GM12892 (cell line): Measurements from ENCODE around the gene OPCML.

Experiments used
- POLR2A ChIP-seq: IDR thresholded peaks from 2 replicates; pipeline ENCODE4 v1.6.1; 2011; ENCODE audit warnings: low read depth, low read length, control low read depth
- POLR2AphosphoS5 ChIP-seq: IDR thresholded peaks from 2 replicates; pipeline ENCODE4 v1.6.1; 2011; ENCODE audit warnings: low read depth, low read length, control low read depth
- TAF1 ChIP-seq: IDR thresholded peaks from 2 replicates; pipeline ENCODE4 v1.6.1; 2011; ENCODE audit warnings: low read depth, mild to moderate bottlenecking, control low read depth, low read length, borderline replicate concordance

DNA sequence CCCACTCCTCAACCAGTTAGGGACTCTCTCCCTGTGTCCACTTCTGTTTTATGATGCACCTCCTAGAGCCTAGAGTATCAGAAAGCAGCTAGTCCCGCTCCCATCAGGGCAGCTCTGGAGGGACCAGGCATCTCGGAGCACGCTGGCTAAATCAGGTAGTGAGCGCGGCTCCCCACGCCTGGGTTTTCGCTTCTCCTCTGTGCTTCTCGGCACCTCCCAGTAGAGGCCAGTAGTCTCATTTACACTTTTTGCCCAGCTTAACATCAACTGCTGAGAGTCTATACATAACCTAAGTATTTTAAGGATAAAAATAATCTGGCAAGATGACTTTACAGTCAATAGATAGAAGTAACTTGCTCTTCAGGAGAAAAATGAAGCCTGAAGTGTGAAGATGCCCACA, 473.8 kb downstream of the OPCML start:
- TF ChIP-seq POLR2AphosphoS5, result no peak
- TF ChIP-seq POLR2A, result no peak
- no peak for TF ChIP-seq TAF1
